GM12864 (cell line): Measurements from ENCODE around the gene SCT.
"Not testable (repeated sequence)": the region's sequence is repeated elsewhere in the genome, so short reads cannot be mapped to it uniquely, and the experiment has no call there.

Experiments used
- DNase-seq: peaks from one replicate; pipeline ENCODE4 v3.0.0-alpha.2; 2011; ENCODE audit warnings: low read depth
- H3K4me3 ChIP-seq: 2 replicates; pipeline ENCODE4 v1.5.1; 2011; ENCODE audit warnings: mild to moderate bottlenecking, low read depth, low read length, control low read depth
- TF ChIP-seq, protein P1 (sequence below): IDR thresholded peaks from 2 replicates; pipeline ENCODE4 v1.5.1; 2011; ENCODE audit warnings: low read depth, mild to moderate bottlenecking, moderate library complexity, low read length, control low read depth, inconsistent platforms; ENCODE audit errors: missing control alignments

SCT gene

DNA sequence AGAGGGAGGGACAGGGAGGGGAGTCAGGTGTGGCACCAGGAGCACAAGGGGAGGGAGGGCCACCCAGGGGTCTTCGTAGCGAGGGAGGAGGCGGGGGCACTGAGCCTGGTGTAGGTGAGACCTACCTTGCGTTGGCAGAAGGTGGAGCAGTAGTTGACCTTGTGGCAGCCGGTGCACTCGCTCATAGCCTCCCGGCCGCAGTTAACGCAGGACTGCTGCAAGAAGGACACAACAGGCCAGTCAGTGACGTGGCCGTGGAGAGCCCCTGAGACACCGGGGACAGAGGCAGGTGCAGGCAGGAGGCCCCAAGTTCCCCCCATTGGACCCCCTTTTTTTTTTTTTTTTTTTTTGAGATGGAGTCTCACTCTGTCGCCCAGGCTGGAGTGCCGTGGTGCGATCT lies 26.9 kb upstream of the SCT start:
- TF ChIP-seq, protein P1, sequence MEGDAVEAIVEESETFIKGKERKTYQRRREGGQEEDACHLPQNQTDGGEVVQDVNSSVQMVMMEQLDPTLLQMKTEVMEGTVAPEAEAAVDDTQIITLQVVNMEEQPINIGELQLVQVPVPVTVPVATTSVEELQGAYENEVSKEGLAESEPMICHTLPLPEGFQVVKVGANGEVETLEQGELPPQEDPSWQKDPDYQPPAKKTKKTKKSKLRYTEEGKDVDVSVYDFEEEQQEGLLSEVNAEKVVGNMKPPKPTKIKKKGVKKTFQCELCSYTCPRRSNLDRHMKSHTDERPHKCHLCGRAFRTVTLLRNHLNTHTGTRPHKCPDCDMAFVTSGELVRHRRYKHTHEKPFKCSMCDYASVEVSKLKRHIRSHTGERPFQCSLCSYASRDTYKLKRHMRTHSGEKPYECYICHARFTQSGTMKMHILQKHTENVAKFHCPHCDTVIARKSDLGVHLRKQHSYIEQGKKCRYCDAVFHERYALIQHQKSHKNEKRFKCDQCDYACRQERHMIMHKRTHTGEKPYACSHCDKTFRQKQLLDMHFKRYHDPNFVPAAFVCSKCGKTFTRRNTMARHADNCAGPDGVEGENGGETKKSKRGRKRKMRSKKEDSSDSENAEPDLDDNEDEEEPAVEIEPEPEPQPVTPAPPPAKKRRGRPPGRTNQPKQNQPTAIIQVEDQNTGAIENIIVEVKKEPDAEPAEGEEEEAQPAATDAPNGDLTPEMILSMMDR: no peak
- no peak overlapping the region for H3K4me3 ChIP-seq
- DNase-seq: no peak

DNA sequence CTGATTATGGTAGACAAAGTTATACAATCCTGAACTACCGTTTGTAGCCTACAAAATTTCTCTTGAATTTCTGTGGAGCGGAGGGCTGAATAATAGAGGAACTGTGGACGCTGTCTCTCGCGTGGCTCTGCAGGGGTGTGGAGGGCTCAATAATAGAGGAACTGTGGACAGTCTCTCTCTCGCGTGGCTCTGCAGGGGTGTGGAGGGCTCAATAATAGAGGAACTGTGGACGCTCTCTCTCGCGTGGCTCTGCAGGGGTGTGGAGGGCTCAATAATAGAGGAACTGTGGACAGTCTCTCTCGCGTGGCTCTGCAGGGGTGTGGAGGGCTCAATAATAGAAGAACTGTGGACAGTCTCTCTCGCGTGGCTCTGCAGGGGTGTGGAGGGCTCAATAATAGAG lies 26.2 kb upstream of the SCT start:
- not testable (repeated sequence) for H3K4me3 ChIP-seq, DNase-seq

DNA sequence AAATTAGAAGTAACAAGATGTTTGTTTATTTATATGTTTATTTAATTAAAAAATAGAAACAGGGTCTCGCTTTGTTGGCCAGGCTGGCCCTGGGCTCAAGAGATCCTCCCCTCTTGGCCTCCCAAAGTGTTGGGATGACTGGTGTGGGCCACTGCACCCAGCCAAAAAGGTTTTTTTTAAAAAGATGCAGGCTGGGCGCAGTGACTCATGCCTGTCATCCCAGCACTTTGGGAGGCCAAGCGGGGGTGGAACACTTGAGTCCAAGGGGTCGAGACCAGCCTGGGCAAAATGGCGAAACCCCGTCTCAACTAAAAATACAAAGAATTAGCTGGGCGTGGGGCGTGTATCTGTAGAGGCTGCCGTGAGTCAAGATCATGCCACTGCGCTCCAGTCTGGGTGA lies 23.5 kb upstream of the SCT start:
- DNase-seq: no peak
- TF ChIP-seq, protein P1: no peak
- no peak overlapping the region for H3K4me3 ChIP-seq

DNA sequence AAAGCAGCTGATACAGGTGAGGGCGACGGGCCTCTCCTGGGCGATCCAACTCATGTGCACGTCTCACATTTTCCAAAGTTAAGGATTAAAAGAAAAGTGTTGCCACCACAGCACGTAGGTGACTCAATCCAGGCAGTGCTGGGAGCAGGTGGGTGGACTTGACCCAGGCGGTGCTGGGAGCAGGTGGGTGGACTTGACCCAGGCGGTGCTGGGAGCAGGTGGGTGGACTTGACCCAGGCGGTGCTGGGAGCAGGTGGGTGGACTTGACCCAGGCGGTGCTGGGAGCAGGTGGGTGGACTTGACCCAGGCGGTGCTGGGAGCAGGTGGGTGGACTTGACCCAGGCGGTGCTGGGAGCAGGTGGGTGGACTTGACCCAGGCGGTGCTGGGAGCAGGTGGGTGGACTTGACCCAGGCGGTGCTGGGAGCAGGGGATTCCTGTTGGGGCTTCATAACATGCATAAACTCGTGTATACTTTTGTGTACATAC lies 20.7 kb upstream of the SCT start:
- not testable (repeated sequence) for H3K4me3 ChIP-seq, DNase-seq

DNA sequence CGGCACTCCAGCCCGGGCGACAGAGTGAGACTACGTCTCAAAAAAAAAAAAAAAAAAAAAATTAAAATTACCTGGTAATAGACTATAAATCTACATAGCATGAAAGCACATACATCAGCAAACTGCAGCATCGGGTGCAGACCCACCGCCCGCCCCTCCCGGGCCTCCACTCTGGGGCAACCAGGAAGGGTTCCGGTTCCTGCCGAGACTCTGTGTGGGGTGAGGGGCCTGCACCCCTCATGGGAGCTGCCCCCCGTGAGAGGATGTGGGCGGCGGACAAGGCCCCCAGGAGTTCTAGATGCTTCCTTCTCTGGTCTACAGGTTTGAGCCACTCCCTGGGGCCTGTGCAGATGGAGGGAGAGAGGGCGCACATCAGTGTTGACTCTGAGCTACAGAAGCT lies 19.2 kb upstream of the SCT start:
- TF ChIP-seq, protein P1: no peak
- H3K4me3 ChIP-seq: no peak overlapping the region
- DNase-seq: no peak

DNA sequence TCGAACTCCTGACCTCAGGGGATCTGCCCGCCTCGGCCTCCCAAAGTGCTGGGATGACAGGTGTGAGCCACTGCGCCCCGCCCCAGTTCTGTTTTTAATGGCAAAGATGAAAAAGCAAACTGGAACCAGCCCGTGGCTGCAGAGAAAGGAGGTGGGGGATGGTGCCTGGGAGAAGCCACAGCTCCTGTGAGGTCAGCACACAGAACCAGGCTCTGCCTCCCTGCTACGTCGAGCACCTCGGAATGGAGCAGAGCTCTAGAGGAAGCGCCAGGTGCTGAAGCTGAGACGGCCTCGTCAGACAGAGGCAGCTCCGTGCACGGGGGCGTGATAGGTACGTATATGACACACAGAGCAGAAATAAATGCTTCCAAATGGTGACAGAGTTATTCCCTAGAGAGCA lies 18.6 kb upstream of the SCT start:
- no peak for DNase-seq
- TF ChIP-seq, protein P1: no peak
- no peak overlapping the region for H3K4me3 ChIP-seq

DNA sequence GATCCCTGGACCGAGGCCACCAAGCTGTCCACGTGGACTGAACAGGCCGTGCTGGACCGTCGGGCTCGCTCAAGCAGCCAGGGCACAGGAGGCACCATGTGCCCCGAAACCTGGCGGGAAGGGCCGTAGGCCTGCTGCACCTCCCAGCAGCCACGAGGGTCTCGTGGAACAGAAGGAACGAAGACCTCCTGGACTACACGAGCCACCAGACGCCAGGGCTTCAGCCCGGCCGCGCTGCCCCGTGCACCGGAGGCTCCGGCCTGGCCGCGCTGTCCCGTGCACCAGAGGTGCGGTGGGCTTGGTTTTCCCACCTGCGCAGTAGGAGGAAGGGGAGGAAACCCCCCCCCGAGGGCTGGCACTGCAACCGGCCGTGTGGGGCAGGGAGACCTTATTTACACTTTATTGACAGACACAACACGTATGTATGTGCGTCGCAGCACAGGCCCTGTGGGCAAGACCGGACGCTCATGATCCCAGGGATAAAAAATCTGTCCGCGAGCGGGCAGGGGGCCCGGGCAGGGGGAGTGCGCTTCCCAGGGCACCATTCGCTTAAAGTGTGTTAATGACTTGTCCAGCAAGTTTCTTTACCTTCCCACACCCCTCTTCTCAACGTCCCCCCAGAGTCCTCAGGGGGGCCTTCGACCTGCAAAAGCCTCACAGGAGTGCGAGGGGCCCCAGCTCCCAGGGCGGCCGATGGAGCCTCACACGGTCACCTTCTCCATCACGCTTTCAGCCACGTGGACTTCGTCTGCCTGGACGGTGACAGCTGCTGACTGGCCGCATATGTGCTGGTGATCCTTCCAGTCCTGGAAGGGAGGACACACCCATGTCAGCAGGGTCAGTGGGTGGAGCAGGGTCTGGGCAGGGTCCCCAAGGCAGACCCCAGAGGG lies 17.1 kb upstream of the SCT start:
- no peak overlapping the region for H3K4me3 ChIP-seq
- TF ChIP-seq, protein P1: no peak
- DNase-seq: no peak

DNA sequence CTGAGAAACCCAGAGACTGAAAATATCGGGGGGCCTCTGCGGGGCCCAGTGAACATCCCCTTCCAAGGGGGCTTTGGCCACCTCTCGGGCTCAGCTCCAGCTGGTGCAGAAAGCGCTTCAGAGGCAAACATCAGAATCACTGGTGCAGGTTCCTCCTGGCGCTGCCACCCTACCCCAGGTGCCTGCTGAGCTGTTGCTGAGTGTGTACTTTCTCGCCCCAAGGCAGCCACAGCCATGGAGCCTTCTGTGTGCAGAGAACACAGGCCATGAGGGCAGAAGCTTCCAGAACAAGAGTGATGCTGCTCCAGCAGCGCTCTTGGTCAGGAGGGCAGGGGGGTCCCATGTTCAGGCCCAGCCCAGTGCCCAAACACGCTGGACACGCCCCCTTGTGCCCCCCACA lies 16.4 kb upstream of the SCT start:
- no peak overlapping the region for H3K4me3 ChIP-seq
- TF ChIP-seq, protein P1: no peak
- DNase-seq: no peak
